Measurements from ENCODE around the gene KLHL21.
"Not testable (repeated sequence)": the region's sequence is repeated elsewhere in the genome, so short reads cannot be mapped to it uniquely, and the experiment has no call there.

Gene KLHL21

DNA sequence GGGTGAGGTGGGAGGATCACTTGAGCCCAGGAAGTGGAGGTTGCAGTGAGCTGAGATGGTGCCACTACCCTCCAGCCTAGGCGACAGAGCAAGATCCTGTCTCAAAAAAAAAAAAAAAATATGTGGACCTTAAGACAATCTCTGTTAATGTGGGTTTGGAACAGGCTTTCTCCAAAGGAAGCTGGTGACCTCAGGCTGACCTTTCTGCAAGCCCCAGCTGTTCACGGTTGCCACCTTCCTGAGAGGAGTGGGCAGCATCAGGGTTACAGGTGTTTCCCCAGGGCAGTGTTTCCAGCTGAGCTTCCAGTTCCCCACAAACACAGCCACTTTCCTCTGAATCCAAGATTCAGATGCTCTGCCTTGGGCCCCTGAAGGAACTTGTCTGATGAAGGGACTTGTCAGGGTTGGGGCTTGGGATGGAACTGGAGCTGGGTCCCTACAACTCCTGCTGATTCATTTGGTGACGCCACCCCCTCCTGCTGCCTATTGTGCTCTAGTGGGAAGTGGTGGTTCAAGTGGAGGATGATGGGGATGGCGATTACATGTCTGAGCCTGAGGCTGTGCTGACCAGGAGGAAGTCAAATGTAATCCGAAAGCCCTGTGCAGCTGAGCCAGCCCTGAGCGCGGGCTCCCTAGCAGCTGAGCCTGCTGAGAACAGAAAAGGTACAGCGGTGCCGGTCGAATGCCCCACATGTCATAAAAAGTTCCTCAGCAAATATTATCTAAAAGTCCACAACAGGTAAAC, 20.9 kb downstream of the KLHL21 start:
- no peak for DNase-seq

DNA sequence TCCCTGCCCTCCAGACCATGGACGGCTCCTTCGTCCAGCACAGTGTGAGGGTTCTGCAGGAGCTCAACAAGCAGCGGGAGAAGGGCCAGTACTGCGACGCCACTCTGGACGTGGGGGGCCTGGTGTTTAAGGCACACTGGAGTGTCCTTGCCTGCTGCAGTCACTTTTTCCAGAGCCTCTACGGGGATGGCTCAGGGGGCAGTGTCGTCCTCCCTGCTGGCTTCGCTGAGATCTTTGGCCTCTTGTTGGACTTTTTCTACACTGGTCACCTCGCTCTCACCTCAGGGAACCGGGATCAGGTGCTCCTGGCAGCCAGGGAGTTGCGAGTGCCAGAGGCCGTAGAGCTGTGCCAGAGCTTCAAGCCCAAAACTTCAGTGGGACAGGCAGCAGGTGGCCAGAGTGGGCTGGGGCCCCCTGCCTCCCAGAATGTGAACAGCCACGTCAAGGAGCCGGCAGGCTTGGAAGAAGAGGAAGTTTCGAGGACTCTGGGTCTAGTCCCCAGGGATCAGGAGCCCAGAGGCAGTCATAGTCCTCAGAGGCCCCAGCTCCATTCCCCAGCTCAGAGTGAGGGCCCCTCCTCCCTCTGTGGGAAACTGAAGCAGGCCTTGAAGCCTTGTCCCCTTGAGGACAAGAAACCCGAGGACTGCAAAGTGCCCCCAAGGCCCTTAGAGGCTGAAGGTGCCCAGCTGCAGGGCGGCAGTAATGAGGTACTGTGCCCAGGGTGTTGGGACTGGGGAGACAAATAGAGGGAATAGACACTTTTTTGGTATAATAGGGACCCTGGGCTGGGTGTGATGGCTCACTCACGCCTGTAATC, 21.9 kb downstream of the KLHL21 start:
- DNase-seq: no peak

DNA sequence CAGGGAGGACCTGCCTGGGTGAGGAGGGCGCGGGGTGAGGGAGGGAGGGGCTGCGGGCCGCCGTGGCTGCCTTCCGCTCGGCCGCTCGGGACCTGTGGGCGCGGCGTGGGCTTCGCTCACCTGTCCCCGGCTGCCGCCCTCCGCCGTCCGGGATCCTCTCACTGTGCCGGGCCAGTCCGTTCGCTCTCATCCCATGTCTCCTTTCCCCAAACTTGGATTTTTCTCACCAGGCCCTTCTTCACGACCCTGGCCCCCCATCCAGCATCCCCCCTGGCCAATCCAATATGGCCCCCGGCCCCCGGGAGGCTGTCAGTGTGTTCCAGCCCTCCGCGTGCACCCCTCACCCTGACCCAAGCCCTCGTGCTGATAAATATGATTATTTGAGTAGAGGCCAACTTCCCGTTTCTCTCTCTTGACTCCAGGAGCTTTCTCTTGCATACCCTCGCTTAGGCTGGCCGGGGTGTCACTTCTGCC, 22.5 kb downstream of the KLHL21 start:
- DNase-seq: no peak

DNA sequence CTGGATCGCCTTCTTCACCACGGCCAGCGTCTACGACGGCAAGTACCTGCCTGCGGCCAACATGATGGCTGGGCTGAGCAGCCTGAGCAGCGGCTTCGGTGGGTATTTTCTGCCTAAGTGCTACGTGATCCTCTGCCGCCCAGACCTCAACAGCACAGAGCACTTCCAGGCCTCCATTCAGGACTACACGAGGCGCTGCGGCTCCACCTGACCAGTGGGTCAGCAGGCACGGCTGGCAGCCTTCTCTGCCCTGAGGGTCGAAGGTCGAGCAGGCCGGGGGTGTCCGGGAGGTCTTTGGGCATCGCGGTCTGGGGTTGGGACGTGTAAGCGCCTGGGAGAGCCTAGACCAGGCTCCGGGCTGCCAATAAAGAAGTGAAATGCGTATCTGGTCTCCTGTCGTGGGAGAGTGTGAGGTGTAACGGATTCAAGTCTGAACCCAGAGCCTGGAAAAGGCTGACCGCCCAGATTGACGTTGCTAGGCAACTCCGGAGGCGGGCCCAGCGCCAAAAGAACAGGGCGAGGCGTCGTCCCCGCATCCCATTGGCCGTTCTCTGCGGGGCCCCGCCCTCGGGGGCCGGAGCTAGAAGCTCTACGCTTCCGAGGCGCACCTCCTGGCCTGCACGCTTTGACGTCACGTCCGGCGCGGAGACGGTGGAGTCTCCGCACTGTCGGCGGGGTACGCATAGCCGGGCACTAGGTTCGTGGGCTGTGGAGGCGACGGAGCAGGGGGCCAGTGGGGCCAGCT, 23.1 kb downstream of the KLHL21 start, which contains the start of gene ZBTB48:
TSS of gene ZBTB48 (plus strand) at position 621 of the 745 bp plus-strand sequence. CDS start 616 bp downstream, outside the sequence.
- DNase-seq: peak; percentile 76

DNA sequence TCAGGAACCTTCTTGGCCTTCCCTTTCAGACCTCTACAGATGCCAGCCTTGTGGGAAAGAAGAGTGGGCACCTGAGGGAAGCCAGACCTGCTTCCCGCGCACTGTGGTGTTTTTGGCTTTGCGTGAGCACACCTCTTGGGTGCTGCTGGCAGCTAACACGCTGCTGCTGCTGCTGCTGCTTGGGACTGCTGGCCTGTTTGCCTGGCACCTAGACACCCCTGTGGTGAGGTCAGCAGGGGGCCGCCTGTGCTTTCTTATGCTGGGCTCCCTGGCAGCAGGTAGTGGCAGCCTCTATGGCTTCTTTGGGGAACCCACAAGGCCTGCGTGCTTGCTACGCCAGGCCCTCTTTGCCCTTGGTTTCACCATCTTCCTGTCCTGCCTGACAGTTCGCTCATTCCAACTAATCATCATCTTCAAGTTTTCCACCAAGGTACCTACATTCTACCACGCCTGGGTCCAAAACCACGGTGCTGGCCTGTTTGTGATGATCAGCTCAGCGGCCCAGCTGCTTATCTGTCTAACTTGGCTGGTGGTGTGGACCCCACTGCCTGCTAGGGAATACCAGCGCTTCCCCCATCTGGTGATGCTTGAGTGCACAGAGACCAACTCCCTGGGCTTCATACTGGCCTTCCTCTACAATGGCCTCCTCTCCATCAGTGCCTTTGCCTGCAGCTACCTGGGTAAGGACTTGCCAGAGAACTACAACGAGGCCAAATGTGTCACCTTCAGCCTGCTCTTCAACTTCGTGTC, 23.9 kb downstream of the KLHL21 start:
- DNase-seq: no peak

DNA sequence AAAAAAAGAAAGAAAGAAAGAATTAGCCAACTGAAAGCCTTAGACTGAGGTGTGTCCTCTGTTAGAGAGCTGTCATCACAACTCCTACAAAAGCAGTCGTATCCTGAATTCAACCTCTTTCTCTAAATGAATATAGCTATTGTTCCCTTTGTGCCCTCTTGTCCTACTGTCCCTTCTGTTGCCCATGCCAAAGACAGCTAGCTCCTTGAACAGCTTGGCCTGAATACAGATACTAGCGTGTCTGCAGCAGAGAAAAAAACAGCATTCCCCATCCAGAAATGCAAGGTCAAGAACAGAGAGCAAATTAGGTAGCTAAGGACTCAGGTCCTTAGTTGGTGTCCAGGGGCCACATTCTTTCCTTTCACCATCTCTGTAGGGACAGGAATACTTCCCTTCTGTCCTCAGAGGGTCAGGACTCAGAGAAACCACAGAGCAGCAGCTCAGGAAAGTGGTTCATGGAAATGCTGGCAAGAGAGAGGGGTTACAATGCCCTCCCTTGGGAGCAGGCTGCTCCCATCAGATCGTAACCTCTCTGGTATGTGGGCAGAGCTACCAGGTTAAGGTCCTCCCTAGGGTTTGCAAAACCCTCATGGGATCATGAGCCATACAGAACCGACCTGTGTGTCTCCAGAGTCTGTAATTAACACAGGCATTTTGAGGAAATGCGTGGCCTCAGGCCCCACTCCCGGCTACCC, 24.7 kb downstream of the KLHL21 start:
- no peak for DNase-seq

DNA sequence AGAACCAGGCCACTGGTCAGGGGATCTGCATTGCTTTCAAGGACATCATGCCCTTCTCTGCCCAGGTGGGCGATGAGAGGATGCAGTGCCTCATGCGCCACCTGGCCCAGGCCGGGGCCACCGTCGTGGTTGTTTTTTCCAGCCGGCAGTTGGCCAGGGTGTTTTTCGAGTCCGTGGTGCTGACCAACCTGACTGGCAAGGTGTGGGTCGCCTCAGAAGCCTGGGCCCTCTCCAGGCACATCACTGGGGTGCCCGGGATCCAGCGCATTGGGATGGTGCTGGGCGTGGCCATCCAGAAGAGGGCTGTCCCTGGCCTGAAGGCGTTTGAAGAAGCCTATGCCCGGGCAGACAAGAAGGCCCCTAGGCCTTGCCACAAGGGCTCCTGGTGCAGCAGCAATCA, 27.9 kb downstream of the KLHL21 start:
- DNase-seq: no peak

DNA sequence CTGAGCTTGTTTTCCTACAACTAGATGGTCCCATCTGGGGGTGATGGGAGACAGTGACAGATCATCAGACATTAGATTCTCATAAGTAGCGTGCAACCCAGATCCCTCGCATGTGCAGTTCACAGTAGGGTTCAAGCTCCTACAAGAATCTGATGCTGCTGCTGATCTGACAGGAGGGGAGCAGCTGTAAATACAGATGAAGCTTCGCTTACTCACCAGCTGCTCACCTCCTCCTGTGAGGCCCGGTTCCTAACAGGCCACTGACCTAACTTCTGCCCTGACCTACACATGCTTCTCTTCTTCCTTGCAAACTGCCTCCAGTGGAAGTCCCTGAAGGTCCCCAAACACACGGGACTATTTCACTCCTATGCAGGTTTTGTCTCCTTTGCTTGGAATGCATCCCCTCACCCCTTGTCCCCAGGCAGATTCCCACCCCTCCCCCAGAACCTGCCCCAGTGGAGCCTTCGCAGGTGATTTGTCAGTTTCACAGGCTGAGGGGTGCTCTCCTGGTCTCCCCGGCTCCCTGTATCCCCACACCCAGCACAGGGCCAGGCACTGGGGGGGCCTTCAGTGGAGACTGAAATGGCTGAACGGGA, 28.5 kb downstream of the KLHL21 start:
- no peak for DNase-seq

DNA sequence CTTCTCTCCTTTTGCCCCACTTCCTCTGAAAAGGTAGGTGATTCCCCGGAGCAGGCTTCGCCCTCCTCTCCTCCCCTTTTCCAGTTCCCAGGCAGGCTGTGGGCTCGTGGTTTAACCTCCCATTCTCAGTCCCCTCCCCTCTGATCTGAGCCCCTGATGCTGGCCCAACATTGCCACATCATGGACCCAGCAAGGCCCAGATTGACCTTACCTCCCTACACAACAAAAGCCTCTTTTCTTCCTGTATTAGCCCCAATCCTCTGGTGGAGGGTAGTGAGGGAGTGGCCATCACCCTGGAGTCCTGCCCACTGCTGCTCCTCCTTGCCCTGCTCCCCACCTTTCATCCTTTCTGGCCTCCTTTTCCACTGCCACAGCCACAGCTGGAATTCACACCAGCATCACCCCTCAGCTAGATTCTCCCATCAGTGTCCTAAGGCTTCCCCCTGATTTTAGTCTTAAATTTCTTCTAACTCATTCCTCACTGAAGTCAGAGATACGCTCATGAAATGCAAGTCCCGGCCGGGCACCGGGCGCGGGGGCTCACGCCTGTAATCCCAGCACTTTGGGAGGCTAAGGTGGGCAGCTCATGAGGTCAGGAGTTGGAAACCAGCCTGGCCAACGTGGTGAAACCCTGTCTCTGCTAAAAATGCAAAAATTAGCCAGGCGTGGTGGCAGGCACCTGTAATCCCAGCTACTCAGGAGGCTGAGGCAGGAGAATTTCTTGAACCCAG, 29.9 kb downstream of the KLHL21 start:
- no peak for DNase-seq

DNA sequence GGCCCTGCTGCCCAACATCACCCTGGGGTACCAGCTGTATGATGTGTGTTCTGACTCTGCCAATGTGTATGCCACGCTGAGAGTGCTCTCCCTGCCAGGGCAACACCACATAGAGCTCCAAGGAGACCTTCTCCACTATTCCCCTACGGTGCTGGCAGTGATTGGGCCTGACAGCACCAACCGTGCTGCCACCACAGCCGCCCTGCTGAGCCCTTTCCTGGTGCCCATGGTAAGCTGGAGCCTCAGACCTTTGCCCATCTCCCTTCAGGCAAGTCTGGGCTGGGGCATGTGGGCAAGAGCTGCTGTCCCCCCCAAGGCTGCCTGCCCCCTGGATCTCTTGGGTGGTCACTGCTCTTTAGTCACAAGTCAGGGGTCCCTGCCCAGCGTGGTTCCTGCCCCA, 31.7 kb downstream of the KLHL21 start:
- DNase-seq: no peak

DNA sequence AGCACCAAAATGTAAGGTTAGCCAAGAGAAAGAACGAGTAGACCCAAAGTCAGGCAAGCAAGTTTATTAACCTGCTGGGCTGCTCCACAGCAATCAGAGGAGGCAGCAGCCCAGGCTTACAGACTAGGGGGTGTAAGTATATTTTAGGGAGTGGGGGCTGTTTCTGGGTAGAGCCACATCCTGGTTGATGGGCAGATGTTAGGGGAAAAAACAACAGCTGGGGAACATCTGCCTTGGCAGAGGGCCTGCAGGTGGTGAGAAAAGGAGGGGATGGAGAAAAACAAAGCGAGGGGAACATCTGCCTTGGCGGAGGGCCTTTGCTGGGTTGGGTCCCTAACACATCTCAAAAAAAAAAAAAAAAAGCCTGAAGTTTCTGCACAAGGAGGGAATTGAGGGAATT, 32.6 kb downstream of the KLHL21 start:
- no peak for DNase-seq

DNA sequence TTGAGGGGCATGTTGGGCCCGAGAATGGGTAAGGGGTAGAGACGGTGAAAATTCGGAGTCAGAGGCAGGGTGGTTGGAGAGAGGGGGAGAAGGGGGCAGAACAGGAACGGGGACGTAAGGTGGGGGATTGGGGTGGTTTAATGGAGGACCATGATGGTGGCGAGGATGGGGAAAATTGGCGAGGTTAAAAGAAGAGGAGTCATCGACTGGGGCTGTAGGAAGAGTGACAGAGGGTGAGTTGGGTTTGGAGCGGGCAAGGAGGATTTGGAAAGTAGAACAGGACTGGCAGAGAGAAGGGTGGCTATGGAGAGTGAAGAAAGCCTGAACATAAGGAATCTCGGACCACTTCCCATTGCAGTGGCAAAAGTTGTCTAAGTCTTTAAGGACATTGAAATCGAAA, 33.6 kb downstream of the KLHL21 start:
- DNase-seq: no peak

DNA sequence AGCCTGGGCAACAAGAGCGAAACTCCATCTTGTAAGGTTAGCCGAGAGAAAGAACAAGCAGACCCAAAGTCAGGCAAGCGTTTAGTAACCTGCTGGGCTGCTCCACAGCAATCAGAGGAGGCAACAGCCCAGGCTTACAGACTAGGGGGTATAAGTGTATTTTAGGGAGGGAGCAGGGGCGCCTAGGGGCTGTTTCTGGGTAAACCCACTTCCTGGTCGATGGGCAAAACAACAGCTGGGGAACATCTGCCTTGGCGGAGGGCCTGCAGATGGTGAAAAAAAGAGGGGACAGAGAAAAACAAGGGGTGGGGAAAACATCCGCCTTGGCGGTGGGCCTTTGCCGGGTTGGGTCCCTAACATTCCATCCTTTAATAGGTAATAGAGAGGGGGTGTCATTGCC, 42.4 kb downstream of the KLHL21 start:
- DNase-seq: no peak

DNA sequence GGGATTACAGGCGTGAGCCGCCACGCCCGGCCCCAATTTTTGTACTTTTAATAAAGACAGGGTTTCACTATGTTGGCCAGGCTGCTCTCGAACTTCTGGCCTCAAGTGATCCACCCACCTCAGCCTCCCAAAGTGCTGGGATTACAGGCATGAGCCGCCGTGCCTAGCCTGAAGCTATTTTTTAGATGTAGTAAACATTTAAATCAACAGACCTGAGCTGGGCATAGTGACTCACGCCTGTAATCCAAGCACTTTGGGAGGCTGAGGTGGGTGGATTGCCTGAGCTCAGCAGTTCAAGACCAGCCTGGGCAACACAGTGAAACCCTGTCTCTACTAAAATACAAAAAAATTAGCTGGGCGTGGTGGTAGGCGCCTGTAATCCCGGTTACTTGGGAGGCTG, 43.5 kb downstream of the KLHL21 start:
- DNase-seq: not testable (repeated sequence)

DNA sequence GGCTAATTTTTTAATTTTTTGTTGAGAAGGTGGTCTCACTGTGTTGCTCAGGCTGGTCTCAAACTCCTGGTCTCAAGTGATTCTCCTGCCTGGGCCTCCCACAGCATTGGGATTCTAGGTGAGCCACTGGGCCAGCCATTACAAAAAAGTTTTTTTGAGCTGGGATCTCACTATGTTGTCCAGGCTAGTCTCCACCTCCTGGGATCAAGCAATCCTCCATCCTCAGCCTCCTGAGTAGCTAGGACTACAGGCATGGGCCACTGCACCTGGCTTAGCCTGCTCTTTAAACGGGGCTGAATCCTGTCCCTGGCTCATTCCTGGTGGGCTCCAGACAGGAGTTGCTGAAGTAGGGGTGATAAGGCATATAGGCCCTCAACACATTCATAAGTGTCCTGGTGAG, 45.1 kb downstream of the KLHL21 start:
- no peak for DNase-seq

DNA sequence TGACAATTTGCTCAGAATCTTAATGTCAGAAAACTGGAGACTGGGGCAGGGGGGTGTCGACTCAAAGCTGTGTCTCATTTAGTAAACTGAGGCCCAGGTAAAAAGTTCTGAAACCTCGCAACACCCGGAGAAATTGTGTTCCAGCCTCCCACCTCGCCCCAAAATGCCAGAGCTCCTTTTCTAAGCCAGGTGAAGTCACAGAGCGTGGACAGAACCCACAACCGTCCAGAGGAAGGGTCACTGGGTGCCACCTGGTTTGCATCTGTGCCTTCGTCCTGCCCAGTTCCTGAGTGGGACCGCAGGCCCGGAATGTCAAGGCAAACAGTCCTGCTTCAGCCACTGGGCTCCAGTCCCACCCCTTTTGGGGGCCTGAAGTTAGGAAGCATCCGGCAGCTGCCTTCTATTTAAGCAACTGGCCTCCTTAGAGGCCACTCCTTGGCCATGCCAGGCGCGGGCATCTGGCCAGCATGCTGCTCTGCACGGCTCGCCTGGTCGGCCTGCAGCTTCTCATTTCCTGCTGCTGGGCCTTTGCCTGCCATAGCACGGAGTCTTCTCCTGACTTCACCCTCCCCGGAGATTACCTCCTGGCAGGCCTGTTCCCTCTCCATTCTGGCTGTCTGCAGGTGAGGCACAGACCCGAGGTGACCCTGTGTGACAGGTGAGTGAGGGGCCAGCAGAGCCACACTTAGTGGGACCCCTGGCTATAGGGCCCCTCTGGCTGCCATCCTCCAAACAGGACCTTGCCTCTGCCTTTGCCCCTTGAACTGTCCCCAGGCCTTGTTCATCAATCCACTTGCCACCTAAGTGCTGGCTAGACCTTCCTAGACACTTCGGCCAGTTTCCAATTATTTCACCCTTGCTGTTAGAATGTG, 47.5 kb downstream of the KLHL21 start, which contains the start of gene TAS1R1:
TSS of gene TAS1R1 (plus strand) at position 401 of the 872 bp plus-strand sequence. CDS start at position 468, 67 bp downstream.
- DNase-seq: no peak

DNA sequence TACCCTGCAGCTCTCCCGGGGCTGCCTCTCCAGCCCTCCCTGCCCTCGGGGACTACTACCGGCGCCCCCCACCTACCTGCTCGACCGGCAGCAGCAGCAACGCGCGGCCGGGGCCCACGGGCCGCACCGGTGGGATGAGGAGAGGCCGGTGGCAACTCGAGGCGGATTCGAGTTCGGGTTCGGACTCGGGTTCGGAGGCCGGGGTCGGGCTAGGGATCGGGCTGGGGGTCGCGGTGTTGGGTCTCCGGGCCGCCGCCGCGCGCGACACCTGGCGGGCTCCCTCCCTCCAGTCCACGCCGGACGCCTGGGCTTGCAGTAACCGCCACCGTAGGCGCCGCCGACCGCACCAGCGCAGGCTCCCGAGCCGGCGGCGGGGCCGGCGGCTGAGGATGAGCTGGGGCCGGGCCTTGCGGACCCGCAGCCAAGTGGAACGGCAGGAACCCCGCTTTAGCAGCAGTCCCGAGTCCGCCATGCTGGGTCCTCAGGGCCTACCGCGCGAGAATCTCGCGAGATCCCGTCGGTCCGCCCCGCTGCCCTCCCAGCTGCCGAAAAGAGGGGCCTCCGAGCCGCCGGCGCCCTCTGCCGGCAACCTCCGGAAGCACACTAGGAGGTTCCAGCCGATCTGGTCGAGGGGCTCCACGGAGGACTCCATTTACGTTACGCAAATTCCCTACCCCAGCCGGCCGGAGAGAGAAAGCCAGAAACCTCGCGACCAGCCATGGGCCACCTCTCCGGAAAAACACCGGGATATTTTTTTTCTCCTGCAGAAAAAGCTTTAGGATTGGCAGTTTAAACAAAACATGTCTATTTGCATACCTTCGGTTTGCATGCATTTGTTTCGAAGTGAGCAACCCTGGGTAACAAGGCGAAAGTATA, 48.4 kb downstream of the KLHL21 start, which contains the start of gene NOL9:
TSS of gene NOL9 (minus strand) at position 483 of the 876 bp plus-strand sequence. CDS start at position 472, 11 bp downstream.
- peak; percentile 31 for DNase-seq

DNA sequence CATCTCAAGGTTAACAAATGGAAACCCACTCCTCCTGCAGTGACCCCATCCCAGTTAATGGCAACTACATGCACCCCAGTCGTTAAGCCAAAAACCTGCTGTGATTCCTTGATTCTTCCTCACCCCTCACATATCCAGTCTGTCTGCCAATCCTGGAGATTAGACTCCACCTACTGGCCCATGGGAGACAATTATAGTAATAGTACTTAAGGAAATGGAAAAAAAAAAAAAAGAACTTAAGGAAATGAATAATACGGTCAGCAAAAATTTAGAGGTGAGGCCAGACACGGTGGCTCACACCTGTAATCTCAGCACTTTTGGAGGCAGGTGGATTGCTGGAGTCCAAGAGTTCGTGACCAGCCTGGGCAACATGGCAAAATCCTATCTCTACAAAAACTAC, 55.4 kb downstream of the KLHL21 start:
- no peak for DNase-seq
